WERI-Rb-1 (cell line): ENCODE results near the gene GRAMD2B.

Experiments used
- DNase-seq: peaks from one replicate; pipeline ENCODE4 v3.0.0-alpha.2; 2020
- H3K27ac ChIP-seq: fragments of 250-450 bp; sonication (Bioruptor Pico); 2 replicates; pipeline ENCODE4 v1.5.1; 2020; ENCODE audit warnings: mild to moderate bottlenecking, moderate library complexity
- H3K27me3 ChIP-seq: fragments of 250-450 bp; sonication (Bioruptor Pico); 2 replicates; pipeline ENCODE4 v1.5.1; 2021; ENCODE audit warnings: mild to moderate bottlenecking, low read depth, moderate library complexity; ENCODE audit not compliant: insufficient read depth, severe bottlenecking
- H3K36me3 ChIP-seq: fragments of 250-450 bp; sonication (Bioruptor Pico); 2 replicates; pipeline ENCODE4 v1.5.1; 2020; ENCODE audit warnings: mild to moderate bottlenecking, moderate library complexity
- H3K4me3 ChIP-seq: 2 replicates; pipeline ENCODE4 v1.5.1; 2011; ENCODE audit warnings: low read depth, mild to moderate bottlenecking, control low read depth, low read length
- H3K9me3 ChIP-seq: fragments of 250-450 bp; sonication (Bioruptor Pico); 2 replicates; pipeline ENCODE4 v1.5.1; 2021; ENCODE audit warnings: mild to moderate bottlenecking, moderate library complexity; ENCODE audit not compliant: severe bottlenecking
- CTCF ChIP-seq: IDR thresholded peaks from 2 replicates; pipeline ENCODE4 v1.5.1; 2011; ENCODE audit warnings: low read depth, mild to moderate bottlenecking, control low read depth, inconsistent platforms, low read length

GRAMD2B gene

GRCh38 chr5:126479810-126480209 is 56.6 kb downstream of the GRAMD2B start:
- Histone ChIP-seq H3K27ac (no peak overlapping the region), H3K27me3 (no peaks in the 10 kb centered on the region), H3K36me3 (no peaks in the 10 kb centered on the region), H3K9me3 (no peaks in the 10 kb centered on the region), H3K4me3 (no peak overlapping the region)
- DNase-seq: no peak
- no peak for TF ChIP-seq CTCF

GRCh38 chr5:126480824-126481223 is 57.6 kb downstream of the GRAMD2B start:
- no peak for DNase-seq
- TF ChIP-seq CTCF: no peak
- Histone ChIP-seq H3K27ac (no peak overlapping the region), H3K4me3 (no peak overlapping the region), H3K27me3 (no peaks in the 10 kb centered on the region), H3K36me3 (no peaks in the 10 kb centered on the region), H3K9me3 (no peaks in the 10 kb centered on the region)

GRCh38 chr5:126481243-126481642 is 58.0 kb downstream of the GRAMD2B start:
- DNase-seq: no peak
- no peak overlapping the region for H3K27ac ChIP-seq
- no peak for TF ChIP-seq CTCF
- H3K36me3 ChIP-seq: no peaks in the 10 kb centered on the region
- no peaks in the 10 kb centered on the region for H3K27me3 ChIP-seq
- H3K4me3 ChIP-seq: no peak overlapping the region
- no peaks in the 10 kb centered on the region for H3K9me3 ChIP-seq

GRCh38 chr5:126482591-126482990 is 59.4 kb downstream of the GRAMD2B start:
- no peaks in the 10 kb centered on the region for H3K36me3 ChIP-seq
- no peak for TF ChIP-seq CTCF
- DNase-seq: no peak

GRCh38 chr5:126483156-126483555 is 59.9 kb downstream of the GRAMD2B start:
- no peaks in the 10 kb centered on the region for H3K9me3 ChIP-seq
- peak overlapping the region; percentile 69 for H3K27ac ChIP-seq
- H3K4me3 ChIP-seq: no peak overlapping the region
- no peak for TF ChIP-seq CTCF
- DNase-seq: no peak
- no peaks in the 10 kb centered on the region for H3K27me3 ChIP-seq
- no peaks in the 10 kb centered on the region for H3K36me3 ChIP-seq

More at GRCh38 chr5:126482591-126482990, 59.4 kb downstream of the GRAMD2B start:
- H3K9me3 ChIP-seq: no peaks in the 10 kb centered on the region
- no peaks in the 10 kb centered on the region for H3K27me3 ChIP-seq
- peak overlapping the region; percentile 69 for H3K27ac ChIP-seq
- no peak overlapping the region for H3K4me3 ChIP-seq

GRCh38 chr5:126484253-126484652 is 61.0 kb downstream of the GRAMD2B start:
- Histone ChIP-seq H3K27ac (no peak overlapping the region), H3K36me3 (no peaks in the 10 kb centered on the region), H3K9me3 (no peaks in the 10 kb centered on the region), H3K4me3 (no peak overlapping the region), H3K27me3 (no peaks in the 10 kb centered on the region)
- no peak for TF ChIP-seq CTCF
- DNase-seq: no peak
